ENCODE data around the gene PTGFRN.

PTGFRN gene

DNA sequence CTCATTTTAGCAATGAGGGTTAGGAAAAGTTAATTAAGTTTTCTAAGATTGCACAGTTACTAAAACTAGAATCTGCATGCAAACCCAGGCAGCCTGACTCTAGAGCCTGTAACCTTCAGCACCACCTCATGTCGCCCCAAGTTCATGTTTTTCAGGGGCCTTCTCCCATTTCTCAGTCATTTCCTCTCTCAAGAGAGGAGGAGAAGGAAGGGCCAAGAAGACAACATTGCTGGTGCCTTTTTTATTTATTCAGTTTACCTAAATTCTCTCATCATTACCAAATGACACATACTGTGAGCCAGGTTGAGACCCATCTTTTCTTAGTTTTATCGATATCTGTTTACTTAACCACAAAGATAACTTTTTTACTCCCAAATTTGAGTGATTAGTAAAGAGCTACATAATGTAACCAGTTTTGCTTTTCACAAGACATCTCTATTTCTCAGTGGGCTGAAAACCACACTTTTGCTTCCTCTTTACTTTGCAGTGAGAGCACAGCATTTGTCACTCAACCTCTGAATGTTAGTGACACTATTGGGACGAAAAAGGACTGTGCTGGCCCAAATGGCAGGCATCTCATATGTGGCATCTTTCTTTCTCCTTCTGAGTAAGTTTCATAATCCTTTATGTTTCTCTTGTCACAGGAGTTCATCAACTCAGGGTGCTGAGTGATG is 91.7 kb downstream of the PTGFRN start, which contains the start of gene CD101:
Gene CD101 (plus strand): TSS at position 507 of the 674 bp plus-strand sequence. CDS start 58 bp downstream, at position 565.
- peak; percentile 15 for DNase-seq (ENCODE audit: low read depth)

DNA sequence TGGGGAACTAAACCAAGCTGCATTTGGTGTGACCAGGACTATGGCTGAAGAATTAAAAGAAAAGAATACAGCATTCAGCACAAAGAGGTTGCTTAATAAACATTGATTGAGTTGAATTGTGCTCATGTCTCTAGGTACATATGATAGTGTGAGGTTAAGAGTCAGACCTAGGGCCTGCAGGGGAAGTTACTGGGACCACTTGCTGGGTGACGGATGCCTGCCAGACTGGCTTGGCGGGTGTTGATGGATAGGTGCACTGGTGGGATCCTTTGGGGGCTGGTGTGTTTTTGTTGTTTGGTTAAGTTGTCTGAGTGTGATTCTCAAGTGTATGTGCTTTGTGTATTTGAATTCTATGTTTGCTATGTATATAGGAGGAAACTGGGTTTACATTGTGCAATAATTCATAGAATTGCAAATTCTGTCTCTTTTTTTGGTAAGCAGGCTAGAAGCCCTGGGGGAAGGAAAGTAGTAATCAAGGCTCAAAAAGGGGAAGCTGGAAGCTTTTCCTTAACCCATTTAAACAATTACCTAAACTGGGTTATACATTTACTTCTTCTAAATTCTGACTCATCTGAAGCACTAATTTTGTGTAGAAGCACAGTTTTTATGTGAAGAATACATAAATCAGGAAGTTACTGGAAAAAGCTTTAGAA is 93.6 kb downstream of the PTGFRN start:
- no peak for DNase-seq (ENCODE audit: low read depth)

DNA sequence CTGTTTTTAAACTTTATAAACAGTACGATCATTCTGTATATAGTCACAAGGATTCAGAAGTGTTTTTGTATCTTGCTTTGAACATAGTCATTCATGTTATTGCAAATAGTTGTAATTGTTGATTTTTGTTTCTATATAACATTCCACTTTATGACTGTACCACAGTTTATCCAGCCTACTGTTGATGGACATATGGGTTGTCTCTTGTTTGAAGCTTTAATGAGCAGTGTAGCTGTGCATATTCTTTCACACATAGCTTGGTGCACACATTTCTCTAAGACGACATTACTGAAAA is 98.0 kb downstream of the PTGFRN start:
- DNase-seq (ENCODE audit: low read depth) = no peak

DNA sequence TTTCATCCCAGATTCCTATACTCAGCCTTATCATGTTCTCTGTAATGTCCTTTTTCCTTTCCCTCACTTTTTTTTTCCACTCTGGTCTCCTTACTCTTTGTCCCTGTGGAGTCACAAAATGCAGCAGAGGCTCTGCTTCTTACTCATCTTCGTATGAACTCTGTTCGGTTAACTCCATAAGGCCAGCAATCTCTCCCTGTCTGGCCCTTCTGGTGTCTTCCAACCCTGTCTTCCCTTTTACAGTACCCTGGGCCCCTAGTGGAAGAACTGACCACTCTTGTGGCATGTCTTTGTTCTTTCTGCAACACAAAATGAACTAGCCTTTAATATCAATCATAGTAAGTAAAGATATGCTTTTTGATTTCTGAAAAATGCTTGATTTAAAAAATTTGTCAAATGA is 98.9 kb downstream of the PTGFRN start:
- no peak for DNase-seq (ENCODE audit: low read depth)

DNA sequence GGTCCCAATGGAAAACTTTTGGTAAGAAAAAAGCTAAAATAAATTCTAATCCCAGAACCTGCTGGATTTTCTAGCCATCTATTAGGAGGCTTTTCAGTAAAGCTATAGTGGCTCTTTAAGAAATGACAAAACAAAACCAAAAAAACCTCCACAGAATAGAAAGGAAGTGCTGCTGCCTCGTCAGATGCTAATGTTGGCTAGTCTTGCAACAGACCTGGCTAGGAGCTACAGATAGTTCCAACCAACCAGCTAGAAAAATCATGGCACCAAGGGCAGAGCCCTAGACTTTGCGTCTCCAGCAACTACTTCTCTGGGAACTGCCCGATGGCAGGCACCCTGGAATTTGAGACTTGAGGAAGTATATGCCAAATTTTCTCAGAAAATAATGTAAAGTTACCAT is 99.4 kb downstream of the PTGFRN start:
- no peak for DNase-seq (ENCODE audit: low read depth)

DNA sequence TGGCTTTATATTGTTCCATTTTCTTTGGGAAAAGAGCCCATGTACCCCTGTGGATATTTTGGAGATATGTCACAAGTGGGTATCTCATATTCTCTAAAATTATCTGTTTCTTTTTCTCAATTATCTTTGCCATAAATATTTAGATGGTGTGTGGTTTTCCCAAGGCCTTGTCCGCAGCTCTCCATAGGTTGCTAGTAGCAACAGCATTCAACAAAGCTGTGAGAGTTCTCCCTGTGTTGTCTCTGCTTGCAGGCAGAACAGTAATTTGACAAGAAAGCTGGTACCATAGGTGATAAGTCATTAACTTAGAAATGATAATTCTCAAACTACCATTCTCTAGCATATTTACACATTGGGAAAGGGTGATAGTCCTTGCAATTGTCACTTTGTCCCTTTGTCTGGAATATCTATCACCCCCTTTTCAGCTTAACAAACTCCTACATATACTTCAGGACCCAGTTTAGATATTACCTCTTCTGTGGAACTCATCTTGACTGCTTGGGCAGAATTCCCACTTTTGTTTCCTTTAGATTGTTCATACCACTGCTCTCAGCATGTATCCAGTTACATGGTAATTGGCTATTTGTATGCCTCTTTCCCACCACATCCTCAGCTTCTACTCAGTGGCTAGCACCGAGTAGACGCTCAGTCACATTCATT is 100.7 kb downstream of the PTGFRN start:
- DNase-seq (ENCODE audit: low read depth) = no peak

DNA sequence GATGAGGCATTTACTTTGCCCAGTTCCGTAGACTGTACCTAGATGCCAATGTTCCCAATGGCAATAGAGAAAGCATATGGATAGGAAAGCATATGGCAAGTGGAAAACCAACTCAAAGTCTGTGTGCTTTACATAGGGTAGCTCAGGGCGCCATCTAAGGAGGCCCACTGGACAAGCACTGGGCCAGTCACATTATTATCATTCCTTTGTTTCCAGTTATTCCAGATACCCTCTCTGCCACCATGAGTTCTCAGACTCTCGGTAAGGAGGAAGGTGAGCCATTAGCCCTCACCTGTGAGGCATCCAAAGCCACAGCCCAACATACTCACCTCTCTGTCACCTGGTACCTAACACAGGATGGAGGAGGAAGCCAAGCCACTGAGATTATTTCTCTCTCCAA is 101.6 kb downstream of the PTGFRN start:
- no peak for DNase-seq (ENCODE audit: low read depth)

DNA sequence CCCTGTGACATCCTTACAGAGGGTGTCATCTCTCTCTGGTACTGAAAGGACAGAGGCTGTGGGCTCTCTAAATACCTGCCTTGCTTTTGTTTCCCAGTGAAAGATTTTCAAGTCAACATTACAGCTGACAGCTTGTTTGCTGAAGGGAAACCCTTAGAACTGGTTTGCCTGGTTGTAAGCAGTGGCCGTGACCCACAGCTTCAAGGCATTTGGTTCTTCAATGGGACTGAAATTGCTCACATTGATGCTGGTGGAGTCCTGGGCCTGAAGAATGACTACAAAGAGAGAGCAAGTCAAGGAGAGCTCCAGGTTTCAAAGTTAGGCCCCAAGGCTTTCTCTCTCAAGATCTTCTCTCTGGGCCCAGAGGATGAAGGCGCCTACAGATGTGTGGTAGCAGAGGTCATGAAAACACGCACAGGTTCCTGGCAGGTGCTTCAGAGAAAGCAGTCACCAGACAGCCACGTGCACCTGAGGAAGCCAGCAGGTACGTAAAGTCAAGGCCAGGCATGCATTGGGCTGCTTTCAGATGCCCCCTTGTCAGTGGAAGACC is 103.7 kb downstream of the PTGFRN start:
- DNase-seq (ENCODE audit: low read depth) = no peak

DNA sequence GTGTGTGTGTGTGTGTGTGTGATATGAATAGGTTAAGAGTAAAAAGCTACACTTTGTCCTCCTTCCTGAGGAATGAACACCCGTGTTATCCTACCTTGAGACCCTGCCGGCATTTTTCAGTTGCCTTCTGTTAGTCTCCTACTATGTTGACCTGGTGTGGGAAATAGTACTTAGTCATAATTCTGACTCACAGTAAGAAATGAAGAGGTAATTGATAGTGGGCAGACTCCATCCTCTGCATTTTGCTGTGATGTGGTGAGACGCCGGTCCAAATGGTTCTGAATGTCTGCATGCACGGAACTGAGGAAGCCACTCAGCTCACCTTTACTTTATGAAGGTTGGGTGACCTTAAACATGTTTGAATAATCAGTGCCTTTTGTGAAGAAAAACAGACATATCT is 104.5 kb downstream of the PTGFRN start:
- DNase-seq (ENCODE audit: low read depth) = no peak

DNA sequence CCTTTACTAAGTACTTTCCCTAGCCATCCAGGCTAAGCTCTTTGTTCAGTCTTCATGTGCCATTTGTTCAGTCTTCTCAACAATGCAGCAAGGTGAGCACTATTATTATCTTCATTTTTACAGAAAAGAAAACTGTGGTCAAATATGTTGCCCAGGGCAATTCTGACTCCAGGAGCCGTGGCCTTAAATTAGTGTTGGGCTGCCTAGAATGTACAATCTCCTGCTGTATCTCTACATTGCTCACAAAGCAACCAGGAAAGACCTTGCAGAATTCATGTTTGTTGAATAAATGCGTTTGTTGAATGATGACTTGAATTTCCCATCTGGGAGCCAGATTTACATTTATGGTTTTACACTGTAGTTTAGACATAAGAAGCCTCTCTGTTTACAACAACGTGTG is 106.0 kb downstream of the PTGFRN start:
- DNase-seq (ENCODE audit: low read depth) = no peak

DNA sequence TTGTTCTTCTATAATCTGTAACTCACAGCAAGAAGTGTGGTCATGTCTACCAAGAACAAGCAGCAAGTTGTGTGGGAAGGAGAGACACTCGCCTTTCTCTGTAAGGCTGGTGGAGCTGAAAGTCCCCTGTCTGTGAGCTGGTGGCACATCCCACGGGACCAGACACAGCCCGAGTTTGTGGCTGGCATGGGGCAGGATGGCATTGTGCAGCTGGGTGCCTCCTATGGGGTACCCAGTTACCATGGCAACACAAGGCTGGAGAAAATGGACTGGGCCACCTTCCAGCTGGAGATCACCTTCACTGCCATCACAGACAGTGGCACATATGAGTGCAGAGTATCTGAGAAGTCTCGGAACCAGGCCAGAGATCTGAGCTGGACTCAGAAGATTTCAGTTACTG is 107.3 kb downstream of the PTGFRN start:
- DNase-seq (ENCODE audit: low read depth) = no peak

DNA sequence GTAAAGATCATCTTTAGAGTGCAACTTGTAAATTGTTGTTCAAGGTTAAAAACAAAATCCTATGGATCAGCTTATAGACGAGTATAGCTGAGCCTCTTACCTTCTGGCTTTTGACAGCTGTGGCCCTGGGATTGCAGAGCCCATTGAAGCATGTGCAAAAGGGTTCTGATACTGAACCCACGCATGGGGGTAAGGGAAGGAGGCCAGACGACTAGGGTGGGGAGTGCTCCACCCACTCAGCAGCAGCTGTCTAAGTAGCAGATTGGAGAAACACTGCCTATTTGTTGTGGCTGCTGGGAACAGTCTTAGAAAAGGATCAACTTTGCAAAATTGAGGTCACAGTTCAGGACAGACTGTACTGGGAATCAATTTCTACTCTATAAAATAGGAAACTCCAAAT is 107.9 kb downstream of the PTGFRN start:
- no peak for DNase-seq (ENCODE audit: low read depth)

DNA sequence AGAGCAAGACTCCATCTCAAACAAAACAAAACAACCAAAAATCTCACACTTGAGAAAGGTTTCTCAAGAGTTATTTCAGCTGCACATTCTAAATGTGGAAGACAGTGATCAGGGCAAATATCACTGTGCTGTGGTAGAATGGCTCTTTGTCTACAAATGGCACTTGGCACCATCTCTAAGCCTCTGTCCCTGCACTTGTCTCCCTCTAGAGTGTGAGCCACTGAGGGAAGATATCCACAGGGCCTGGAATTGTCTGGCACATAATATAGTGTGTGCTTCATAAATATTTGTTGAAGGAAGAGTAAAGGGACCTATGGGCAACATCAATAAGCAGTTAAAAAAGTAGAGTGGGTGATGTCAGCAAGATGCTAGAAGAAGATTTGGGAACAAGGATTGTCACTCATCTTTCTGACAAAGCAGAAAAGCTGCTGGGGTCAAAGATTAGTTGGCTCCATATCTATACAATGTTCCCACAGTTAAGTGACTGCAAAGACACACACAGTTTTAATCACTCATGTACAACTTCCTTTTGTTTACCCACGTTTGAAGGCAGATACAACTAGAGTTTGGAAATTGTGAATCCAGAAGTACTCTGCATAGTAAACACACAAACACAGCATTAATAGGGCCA is 110.9 kb downstream of the PTGFRN start:
- DNase-seq (ENCODE audit: low read depth) = no peak

DNA sequence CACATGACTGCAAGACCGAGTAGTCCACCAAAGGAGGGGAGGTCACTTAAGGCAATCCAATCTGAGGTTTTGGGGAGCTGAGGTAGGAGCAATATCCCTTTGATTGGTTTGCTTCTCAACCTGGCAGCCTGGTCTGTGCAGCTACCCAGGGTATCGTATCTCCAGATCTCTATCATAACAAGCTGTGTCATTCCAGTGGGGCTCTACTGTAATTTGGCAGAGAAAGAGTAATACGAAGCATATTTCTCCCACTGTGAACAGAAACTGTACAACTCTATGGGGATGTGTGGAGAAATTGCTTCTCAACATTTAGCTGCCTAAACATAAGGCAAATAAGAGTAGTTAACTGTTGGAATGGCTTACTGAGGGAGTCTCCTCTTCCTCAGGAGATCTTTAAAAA is 112.4 kb downstream of the PTGFRN start:
- no peak for DNase-seq (ENCODE audit: low read depth)

DNA sequence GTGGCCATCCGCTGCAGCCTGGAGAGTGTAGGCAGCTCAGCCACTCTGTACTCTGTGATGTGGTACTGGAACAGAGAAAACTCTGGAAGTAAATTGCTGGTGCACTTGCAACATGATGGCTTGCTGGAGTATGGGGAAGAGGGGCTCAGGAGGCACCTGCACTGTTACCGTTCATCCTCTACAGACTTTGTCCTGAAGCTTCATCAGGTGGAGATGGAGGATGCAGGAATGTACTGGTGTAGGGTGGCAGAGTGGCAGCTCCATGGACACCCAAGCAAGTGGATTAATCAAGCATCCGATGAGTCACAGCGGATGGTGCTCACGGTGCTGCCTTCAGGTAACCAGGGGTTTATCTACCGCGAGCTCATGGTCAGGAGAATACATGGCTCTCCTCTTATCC is 115.9 kb downstream of the PTGFRN start:
- no peak for DNase-seq (ENCODE audit: low read depth)

DNA sequence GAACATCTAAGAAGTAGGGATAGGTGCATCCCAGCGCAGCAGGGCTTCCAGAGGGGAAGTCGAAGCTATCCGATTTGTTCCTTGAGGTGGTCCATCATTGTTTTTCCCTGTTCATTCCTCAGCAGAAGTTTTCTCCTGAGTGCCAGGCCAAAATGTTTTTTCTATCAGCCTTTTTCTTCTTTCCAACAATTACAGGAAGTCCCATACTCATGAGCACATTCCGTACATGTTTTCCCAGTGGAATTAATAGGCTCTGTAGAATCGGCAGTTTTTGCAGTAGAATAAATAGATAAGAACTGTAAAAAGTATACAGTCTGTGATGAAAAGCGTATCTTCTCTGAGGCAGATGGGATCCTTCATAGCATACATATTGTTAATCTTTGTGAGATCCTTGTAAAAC is 116.6 kb downstream of the PTGFRN start:
- no peak for DNase-seq (ENCODE audit: low read depth)

DNA sequence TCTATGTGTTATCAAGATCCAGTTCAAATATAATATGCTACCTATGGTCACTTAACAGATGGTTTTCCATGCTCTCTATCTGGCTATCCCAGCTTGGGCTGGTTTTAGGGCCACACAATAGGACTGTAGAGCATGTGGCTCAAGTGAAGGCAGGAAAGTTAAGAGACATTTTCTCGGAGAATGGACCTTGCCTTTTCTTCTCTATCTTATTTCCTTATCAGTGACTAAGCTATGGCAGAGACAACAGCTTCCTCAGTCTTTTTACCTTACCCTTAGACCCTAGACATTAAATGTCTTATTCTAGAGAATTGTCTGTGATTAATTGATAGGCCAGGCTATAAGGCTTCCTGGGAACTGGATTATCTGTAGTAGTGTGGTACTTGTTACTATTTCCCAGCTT is 120.0 kb downstream of the PTGFRN start:
- no peak for DNase-seq (ENCODE audit: low read depth)

DNA sequence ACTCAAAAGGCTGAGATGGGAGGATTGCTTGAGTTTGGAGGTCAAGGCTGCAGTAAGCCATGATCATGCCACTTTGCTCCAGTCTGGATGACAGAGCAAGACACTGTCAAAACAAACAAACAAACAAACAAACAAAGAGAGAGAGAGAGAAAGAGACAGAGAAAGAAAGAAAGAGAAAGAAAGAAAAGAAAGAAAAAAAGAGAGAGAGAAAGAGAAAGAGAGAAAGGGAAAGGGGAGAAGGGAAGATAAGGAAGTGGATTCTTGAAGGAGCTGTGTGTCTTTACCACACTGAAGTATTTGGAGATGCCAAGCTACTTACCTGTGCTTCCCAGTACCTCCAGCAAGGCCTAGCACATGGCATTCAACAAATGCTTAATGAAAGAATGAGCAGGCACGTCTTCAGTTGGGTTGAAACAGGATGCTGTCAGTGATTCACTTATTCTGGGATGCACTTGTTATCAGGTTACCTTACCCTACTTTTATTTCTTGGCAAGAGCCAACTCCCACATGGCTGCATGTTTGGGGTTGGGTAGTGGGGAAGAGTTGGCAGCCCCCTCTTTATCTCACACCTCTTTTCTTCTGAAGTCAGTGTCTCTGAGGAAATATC is 120.7 kb downstream of the PTGFRN start:
- no peak for DNase-seq (ENCODE audit: low read depth)

DNA sequence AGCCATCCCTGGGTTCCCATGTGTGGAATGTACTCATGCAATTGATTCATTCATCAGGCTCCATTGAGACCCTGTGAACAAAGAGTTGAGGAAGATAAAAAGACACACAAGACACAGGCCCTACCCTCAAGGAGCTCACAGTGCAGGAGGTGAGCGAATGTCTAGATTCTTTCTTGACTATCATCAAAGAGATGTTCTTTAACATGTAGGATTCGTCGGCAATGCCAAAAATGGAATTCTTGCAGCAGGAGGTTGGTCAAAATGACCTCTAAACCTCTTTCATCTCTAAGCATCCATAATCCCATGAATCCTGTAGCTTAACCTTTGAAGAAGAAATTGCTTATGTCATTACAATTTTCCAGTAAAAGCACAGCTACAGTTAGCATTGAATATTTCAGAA is 122.5 kb downstream of the PTGFRN start:
- no peak for DNase-seq (ENCODE audit: low read depth)

DNA sequence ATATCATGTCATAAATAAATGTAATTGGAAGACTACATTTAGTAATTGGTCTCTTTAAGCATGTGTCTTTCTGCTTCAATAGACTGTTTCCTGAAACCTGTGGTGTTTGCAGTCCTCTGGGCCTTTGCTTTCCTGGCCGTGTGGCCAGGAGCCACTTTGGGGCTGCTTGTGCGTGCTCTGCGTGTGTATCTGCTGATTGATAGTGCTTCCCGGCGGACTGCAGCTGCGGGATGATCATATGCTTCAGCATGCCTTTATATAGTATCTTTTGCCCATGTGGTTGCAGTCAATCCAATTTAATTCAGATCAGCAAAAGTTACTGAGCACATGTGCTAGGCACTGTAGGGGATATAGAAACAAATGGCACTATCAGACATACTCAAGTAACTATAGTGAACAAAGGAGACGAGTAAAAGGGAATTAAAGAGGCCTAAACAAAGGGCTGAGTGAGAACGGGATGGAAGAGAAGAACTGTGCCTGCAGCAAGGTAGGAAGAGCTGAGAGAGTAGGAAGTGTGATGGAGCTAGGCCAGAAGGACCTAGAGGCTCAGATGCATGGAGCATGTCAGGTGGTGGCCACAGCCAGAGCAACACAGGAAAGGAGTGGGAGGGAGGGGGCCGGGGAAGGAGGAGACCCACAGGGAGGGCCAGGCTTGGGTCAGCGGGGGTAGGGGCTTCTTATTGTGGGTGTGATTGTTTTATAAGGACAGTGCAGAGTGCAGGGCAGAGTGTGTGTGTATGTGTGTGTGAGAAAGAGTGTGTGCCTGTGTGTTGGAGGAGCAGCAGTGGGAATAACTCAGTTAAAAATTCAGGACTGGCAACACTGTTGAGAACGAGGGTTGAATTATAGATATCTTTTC is 123.2 kb downstream of the PTGFRN start:
- no peak for DNase-seq (ENCODE audit: low read depth)

DNA sequence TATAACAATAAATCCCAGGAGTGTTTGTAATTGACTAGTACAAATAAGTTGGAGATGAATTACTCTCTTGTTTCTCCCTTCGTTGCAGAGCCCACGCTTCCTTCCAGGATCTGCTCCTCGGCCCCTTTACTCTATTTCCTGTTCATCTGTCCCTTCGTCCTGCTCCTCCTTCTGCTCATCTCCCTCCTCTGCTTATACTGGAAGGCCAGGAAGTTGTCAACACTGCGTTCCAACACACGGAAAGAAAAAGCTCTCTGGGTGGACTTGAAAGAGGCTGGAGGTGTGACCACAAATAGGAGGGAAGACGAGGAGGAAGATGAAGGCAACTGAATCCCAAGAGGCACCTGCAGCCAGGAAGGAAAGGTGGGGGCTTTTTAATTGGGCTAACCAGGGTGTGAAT is 124.1 kb downstream of the PTGFRN start:
- DNase-seq (ENCODE audit: low read depth) = no peak
